Activated naive CD4-positive, alpha-beta T cell treated with Interleukin-2 at 50 U/mL for 16 hours (primary cell): ENCODE results near the gene PRAMEF1.
"Not testable (repeated sequence)": the region's sequence is repeated elsewhere in the genome, so short reads cannot be mapped to it uniquely, and the experiment has no call there.

Experiments used
- DNase-seq: peaks from one replicate; pipeline ENCODE4 v3.0.0-alpha.2; 2020

Gene PRAMEF1

GRCh38 chr1:12776801-12777557, 14.2 kb upstream of the PRAMEF1 start:
- no peak for DNase-seq

DNA sequence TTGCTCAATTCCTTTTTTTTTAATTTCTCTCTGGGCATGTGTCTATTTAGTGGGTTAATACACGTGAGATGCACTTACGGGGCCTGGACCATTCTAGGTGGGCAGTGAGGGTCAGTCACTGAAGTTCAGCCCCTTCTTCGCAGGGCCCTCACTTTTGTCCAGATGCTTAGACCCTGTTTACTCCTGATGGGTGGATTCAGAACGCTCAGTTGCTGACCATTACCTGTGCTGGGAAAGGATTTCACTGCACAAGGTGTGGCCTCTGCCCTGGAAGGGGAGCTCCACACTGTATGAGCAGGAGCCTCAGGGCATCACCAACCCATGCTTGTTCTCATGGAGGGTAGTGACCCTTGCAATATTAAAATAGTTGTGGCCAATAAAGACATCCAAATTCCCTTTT, 13.1 kb upstream of the PRAMEF1 start:
- no peak for DNase-seq

- no peak for DNase-seq
Measured at GRCh38 chr1:12778907-12779306, 12.3 kb upstream of the PRAMEF1 start.

DNA sequence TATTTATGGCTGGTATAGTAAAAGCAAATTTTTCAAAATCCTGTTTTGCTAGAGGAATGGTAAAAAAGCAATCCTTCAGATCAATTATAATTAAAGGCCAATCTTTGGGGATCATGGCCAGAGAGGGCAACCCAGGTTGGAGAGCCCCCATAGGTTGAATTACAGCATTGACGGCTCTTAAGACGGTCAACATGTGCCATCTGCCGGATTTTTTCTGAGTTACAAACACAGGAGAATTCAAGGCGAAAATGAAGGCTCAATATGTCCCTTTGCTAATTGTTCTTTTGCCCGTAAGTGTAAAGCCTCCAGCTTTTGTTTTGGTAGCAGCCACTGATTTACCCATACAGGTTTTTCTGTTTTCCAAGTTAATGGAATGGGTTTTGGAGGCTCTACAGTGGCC, 9.7 kb upstream of the PRAMEF1 start:
- DNase-seq = not testable (repeated sequence)

DNA sequence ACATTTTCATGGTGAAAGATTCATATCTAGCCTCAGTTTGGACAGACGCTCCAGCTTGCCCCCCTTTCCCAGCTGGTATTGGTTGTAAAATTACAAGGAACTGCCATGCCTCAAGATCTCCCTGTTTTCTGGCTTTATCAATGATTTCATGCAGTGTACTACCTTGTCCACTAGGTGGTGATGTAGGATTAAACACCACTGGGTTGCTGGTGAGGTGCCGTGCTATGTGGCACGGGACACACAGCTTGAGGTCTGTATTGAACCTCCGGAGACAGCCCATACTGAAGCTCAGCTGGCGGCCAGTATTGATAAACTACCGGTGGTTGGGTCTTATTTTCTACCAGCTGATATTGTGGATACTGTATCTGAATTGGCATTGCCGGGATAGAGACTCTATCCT, 7.4 kb upstream of the PRAMEF1 start:
- not testable (repeated sequence) for DNase-seq

GRCh38 chr1:12784729-12785128, 6.5 kb upstream of the PRAMEF1 start:
- not testable (repeated sequence) for DNase-seq

DNA sequence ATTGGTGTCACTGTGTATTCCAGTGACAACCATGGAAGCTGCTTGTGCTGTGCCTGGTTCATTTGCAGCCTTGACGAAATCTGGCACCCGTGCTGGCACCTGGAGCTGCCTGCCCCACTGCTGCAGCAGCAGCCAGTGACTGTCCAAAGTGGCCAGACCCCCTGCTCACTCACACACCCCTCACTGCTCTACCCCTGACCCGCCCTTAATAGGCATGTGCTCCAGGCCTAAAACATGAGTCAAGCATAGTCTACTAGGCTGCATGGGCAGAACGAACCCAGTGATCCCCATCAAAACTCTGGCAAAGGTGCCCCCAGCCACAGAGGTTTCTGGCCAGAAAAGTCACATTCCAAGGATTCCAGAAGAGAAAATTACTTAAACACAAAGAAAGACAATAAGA, 7.7 kb downstream of the PRAMEF1 start:
- DNase-seq = no peak

DNA sequence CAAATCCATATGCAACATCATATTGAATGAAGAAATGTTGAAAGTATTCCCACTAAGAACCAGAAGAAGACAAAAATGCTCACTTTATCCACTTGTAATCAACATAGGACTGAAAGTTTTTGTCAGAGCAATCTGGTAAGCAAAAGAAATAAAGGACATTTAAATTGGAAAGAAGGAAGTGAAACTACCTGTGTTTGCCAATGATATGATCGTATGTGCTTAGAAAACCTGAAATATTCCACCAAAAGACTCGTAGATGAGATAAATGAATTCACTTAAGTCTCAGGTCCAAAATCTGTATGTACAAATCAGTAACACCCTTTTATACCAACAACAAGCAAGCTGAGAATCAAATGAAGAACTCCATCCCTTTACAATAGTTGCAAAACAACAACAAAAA, 8.5 kb downstream of the PRAMEF1 start:
- DNase-seq = no peak

GRCh38 chr1:12809933-12810332, 18.7 kb downstream of the PRAMEF1 start:
- no peak for DNase-seq

GRCh38 chr1:12810691-12811408, 19.7 kb downstream of the PRAMEF1 start:
- no peak for DNase-seq

- no peak for DNase-seq
Measured at GRCh38 chr1:12811409-12811784, 20.2 kb downstream of the PRAMEF1 start.

DNA sequence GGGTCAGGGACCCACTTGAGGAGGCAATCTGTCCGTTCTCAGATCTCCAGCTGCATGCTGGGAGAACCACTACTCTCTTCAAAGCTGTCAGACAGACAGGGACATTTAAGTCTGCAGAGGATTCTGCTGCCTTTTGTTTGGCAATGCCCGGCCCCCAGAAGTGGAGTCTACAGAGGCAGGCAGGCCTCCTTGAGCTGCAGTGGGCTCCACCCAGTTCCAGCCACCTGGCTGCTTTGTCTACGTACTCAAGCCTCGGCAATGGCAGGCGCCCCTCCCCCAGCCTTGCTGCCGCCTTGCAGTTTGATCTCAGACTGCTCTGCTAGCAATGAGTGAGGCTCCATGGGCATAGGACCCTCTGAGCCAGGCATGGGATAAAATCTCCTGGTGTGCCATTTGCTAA, 27.9 kb downstream of the PRAMEF1 start:
- not testable (repeated sequence) for DNase-seq

DNA sequence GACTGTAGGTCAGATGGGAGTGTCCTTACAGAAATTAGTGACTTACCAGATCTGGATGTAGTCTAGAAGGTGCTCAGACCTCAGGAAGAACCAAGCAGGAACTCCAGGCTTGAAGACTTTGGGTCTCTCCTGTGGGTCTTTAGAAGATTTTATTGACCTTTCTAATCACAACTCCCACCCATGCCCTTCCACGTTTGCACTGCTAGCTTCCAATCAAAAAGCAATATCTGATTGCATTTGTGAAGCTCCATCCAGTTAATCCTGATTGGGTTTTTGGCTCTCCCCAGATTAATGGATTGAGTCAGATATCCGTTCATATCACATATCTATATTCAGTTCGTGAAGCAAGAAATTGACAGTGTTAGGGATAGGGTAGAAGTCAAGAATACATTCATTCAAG, 40.1 kb downstream of the PRAMEF1 start, which contains the start of gene PRAMEF11:
Gene PRAMEF11 (minus strand): TSS at position 101 of the 400 bp plus-strand sequence. CDS start 2,621 bp downstream, outside the sequence.
- DNase-seq = not testable (repeated sequence)

DNA sequence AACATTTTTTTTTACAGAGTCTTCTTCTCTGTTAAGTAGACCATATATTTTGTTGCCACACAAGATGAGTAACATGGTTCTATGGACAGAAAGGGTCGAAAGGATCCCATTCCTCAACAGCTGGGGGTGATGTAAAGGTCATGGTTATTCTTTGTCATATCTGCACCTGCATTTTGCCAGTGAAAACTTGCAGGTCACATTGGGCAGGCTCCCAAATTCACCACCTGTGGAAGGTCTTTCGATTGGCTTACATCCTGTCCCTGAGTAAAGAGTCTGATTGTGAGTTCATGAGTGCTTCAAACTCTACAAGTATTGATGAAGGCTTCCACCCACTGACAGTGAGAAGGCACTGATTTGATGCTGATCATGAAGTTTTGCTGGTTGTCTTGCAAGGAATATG, 42.1 kb downstream of the PRAMEF1 start:
- not testable (repeated sequence) for DNase-seq
